ENCODE data around the gene CREM.

DNA sequence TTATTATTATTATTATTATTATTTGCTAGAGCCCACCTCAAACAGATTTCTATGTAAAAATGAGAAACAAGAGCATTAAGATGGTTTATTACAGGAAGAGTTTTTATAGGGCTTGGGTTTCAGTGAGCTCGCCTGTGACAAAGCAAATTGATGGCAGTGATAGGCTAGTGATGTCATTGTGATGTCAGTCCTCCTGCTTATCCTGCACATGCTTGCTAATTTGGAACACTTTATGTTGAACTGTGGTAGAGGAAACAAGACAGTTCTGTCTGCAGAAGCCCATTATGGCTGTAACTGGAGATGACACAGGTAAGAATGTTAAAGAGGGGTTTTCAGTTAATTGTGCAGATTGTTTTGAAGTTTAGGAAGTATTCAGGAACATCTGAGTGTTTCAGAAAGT is 68.3 kb downstream of the CREM start:
- TF ChIP-seq, protein P1, sequence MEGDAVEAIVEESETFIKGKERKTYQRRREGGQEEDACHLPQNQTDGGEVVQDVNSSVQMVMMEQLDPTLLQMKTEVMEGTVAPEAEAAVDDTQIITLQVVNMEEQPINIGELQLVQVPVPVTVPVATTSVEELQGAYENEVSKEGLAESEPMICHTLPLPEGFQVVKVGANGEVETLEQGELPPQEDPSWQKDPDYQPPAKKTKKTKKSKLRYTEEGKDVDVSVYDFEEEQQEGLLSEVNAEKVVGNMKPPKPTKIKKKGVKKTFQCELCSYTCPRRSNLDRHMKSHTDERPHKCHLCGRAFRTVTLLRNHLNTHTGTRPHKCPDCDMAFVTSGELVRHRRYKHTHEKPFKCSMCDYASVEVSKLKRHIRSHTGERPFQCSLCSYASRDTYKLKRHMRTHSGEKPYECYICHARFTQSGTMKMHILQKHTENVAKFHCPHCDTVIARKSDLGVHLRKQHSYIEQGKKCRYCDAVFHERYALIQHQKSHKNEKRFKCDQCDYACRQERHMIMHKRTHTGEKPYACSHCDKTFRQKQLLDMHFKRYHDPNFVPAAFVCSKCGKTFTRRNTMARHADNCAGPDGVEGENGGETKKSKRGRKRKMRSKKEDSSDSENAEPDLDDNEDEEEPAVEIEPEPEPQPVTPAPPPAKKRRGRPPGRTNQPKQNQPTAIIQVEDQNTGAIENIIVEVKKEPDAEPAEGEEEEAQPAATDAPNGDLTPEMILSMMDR (IDR thresholded peaks at IDR 0.05): no peak
- no peak for TF ChIP-seq POLR2A (IDR thresholded peaks at IDR 0.05)

Data from lower leg skin (tissue), 3 donors.